ENCODE data around the gene COL18A1. TPM values are rescaled to one million over a fixed set of nuclear protein-coding genes. Genes with fewer than 3 reads are reported as not detected.
A peak's percentile ranks its signal among the peaks of the same experiment; 100 is the strongest.

Gene COL18A1
- total and polyA plus RNA-seq, 9 of the 15 experiments (the other 6 are each of a cell fraction or from before 2014, with no cell fraction given) = 0.14 to 16.4 (median 2.0) TPM

DNA sequence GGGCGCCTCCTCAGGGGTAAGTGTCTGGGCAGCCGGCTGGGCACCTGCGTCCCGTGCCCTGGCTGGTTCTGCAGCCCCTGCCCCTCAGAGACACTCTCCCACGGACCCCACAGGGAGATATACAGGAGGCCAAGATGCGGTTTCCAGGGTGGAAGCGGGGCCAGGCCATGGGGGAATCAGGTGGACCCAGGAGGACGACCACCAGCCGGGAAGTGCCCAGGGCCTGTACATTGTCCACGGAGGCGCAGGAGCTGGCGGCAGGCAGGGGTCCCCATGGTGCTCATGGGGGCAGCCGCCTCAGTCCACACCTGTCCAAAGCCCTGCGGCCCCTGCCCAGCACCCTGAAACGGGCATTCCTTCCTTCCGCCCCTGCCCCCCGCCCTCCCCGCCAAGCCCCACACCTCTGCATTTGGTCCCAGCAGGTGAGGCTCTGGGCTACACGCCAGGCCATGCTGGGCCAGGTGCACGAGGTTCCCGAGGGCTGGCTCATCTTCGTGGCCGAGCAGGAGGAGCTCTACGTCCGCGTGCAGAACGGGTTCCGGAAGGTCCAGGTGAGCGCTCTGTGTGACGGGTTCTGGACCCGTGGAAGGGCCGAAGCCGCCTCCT is 100.6 kb downstream of the COL18A1 start:
- no TSS peak for BruUV-seq (replicated peaks)
- WGBS (ENCODE audit: insufficient coverage, low coverage, missing lambda C conversion rate) = 64% methylated on average over 18 of the region's 33 CpGs
- in situ Hi-C loops (cut with MboI) = no loop called here
- peaks cover 24% of the 10 kb centered on the region for H4K20me1 ChIP-seq (replicated peaks; ENCODE audit: control insufficient read depth, insufficient read depth, low read length)
- no peak overlapping the region for H3K27ac ChIP-seq (ENCODE audit: extremely low read depth, low read depth, low read length)
- peak overlapping the region in 1 of 2 experiments; percentile 58; a peak in 1 of 4 replicates for H3K9ac ChIP-seq (ENCODE audit: insufficient read depth in 1 of 2, low read depth in 2 of 2, low read length in 2 of 2)
- no peak for ATAC-seq
- H2AFZ ChIP-seq (ENCODE audit: low read depth, low read length) = no peak overlapping the region
- TF ChIP-seq ZFP36 (IDR thresholded peaks at IDR 0.05; ENCODE audit: low read depth, low read length, partially characterized antibody) (no peak), PHF8 (IDR thresholded peaks at IDR 0.05; ENCODE audit: borderline replicate concordance, low read length) (no peak), ZNF3 (CRISPR knock-in tag; IDR thresholded peaks at IDR 0.05) (no peak), POLR2G (IDR thresholded peaks at IDR 0.05; ENCODE audit: low read depth, low read length) (peak; percentile 53; the same call in 1 of the 2 replicates), FOXP1 (CRISPR knock-in tag; IDR thresholded peaks at IDR 0.05) (no peak), SMARCB1 (IDR thresholded peaks at IDR 0.05; ENCODE audit: insufficient read length, low read depth) (no peak), ZNF77 (CRISPR knock-in tag; IDR thresholded peaks at IDR 0.05) (no peak)
- TF ChIP-seq, protein P1, sequence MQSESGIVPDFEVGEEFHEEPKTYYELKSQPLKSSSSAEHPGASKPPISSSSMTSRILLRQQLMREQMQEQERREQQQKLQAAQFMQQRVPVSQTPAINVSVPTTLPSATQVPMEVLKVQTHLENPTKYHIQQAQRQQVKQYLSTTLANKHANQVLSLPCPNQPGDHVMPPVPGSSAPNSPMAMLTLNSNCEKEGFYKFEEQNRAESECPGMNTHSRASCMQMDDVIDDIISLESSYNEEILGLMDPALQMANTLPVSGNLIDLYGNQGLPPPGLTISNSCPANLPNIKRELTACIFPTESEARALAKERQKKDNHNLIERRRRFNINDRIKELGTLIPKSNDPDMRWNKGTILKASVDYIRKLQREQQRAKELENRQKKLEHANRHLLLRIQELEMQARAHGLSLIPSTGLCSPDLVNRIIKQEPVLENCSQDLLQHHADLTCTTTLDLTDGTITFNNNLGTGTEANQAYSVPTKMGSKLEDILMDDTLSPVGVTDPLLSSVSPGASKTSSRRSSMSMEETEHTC (IDR thresholded peaks at IDR 0.05) = no peak
- no peak for FAIRE-seq
- peaks cover 6 to 70% of the 10 kb centered on the region in 2 experiments; a peak in 4 of 5 replicates for H3K4me1 ChIP-seq (replicated peaks in 1 of 2; ENCODE audit: control insufficient read depth in 2 of 2, insufficient read depth in 2 of 2, low read length in 2 of 2)
- CTCF ChIA-PET (ENCODE audit: low intra/inter-chr PET ratio) = no interaction called here
- DNase-seq (ENCODE audit: extremely low read depth in 1 of 4, low spot score in 3 of 4) = no peak
- intact Hi-C loops (cut with micrococcal nuclease) = no loop called here
- H3K4me3 ChIP-seq = no peak overlapping the region
- H3K79me2 ChIP-seq (ENCODE audit: control insufficient read depth, insufficient read depth, low read length) = no peaks in the 10 kb centered on the region
- no peaks in the 10 kb centered on the region for H3K9me1 ChIP-seq (ENCODE audit: control insufficient read depth, insufficient read depth, low read length)
- H3K36me3 ChIP-seq (ENCODE audit: control insufficient read depth, insufficient read depth, low read length) = no peaks in the 10 kb centered on the region
- H3K27me3 ChIP-seq (ENCODE audit: control insufficient read depth in 2 of 2, insufficient read depth in 2 of 2, low read length in 2 of 2) = no peaks in the 10 kb centered on the region
- POLR2A ChIA-PET = interaction anchor here (0.6 kb wide), 1 partner anchor 9 kb away, joined by 3 read pairs; no protein-coding TSS in a partner anchor
- H3K9me3 ChIP-seq (replicated peaks; ENCODE audit: control insufficient read depth, insufficient read depth, low read depth, low read length) = no peaks in the 10 kb centered on the region
- H3K4me2 ChIP-seq (ENCODE audit: insufficient read depth, low read length) = no peak overlapping the region
